H1 (cell line): ENCODE data around the gene ANKFY1.

Experiments used
- ASH2L ChIP-seq: fragments of 200-600, 300-600 bp; sonication (generic); IDR thresholded peaks from one replicate; pipeline ENCODE4 v1.7.1; 2017; ENCODE audit warnings: low read length
- ATF2 ChIP-seq: IDR thresholded peaks from 2 replicates; pipeline ENCODE4 v1.6.1; 2012; ENCODE audit warnings: low read length, inconsistent platforms
- CTCF ChIP-seq, 3 experiments: IDR thresholded peaks; 1 replicate in 2 of 3; 2 replicates in 1 of 3; pipeline versions ENCODE4 v1.5.1 to v1.6.1; 2011; ENCODE audit warnings: low read length in 3 of 3, mild to moderate bottlenecking in 3 of 3, inconsistent platforms in 2 of 3, low read depth in 1 of 3, moderate library complexity in 1 of 3; ENCODE audit not compliant: insufficient read depth in 1 of 3; ENCODE audit errors: control extremely low read depth in 1 of 3
- EZH2 ChIP-seq: fragments of 200-600 bp; sonication (generic); IDR thresholded peaks from 2 replicates; pipeline ENCODE4 v1.7.1; 2012; ENCODE audit warnings: low read depth, mild to moderate bottlenecking, moderate library complexity, low read length, inconsistent platforms; ENCODE audit not compliant: severe bottlenecking
- POLR2A ChIP-seq, 2 experiments: IDR thresholded peaks; 1 replicate in 1 of 2; 2 replicates in 1 of 2; pipeline ENCODE4 v1.6.1; 2011; ENCODE audit warnings: low read depth in 2 of 2, low read length in 2 of 2, mild to moderate bottlenecking in 2 of 2; ENCODE audit errors: control extremely low read depth in 1 of 2
- POLR2AphosphoS5 ChIP-seq: IDR thresholded peaks from 2 replicates; pipeline ENCODE4 v1.6.1; 2011; ENCODE audit warnings: low read depth, low read length
- SP1 ChIP-seq: IDR thresholded peaks from 2 replicates; pipeline ENCODE4 v1.6.1; 2011; ENCODE audit warnings: low read depth, low read length
- SRF ChIP-seq: IDR thresholded peaks from 2 replicates; pipeline ENCODE4 v1.6.1; 2011; ENCODE audit warnings: mild to moderate bottlenecking, low read depth, low read length, moderate library complexity

GRCh38 chr17:4140125-4140524 is 123.7 kb downstream of the ANKFY1 start:
- TF ChIP-seq CTCF (IDR thresholded peaks at IDR 0.05; ENCODE audit: control extremely low read depth in 1 of 3, insufficient read depth in 1 of 3, low read depth in 1 of 3, low read length in 3 of 3): no peak
- no peak for TF ChIP-seq ATF2
- no peak for TF ChIP-seq SRF
- no peak for TF ChIP-seq SP1
- TF ChIP-seq EZH2: no peak
- no peak for TF ChIP-seq POLR2AphosphoS5
- no peak for TF ChIP-seq ASH2L
- no peak for TF ChIP-seq POLR2A (IDR thresholded peaks at IDR 0.05; ENCODE audit: control extremely low read depth in 1 of 2, low read depth in 2 of 2, low read length in 2 of 2)
